GM12878 (cell line): Measurements from ENCODE around the gene DISC1. TPM values are rescaled to one million over a fixed set of nuclear protein-coding genes. Genes with fewer than 3 reads are reported as not detected.

Experiments
- ATAC-seq: fragments of 200-7000 bp; cut with Tn5 transposase; 3 replicates; pipeline ENCODE4 v1.9.1; 2020; ENCODE audit warnings: mild to moderate bottlenecking, moderate library complexity
- BruUV-seq: library from RNA; stranded (reverse); fragments of 400-500 nt; replicated peaks from 2 replicates; lab custom pipeline; 2021; lab: Mats Ljungman, UMichigan
- CTCF ChIA-PET: fragments of 300-600 bp; sonication (Branson Sonifier 250); formaldehyde crosslinking; extraction: SDS; loops from one replicate; lab custom pipeline; 2021; ENCODE audit warnings: inconsistent platforms; lab: Yijun Ruan, JAX
- POLR2A ChIA-PET: fragments of 350-600 bp; formaldehyde crosslinking; extraction: SDS; loops from one replicate; lab custom pipeline; 2021; ENCODE audit warnings: inconsistent platforms; lab: Charles Lee
- RAD21 ChIA-PET: fragments of 300-600 bp; sonication (Branson Sonifier 250); formaldehyde crosslinking; loops from one replicate; lab custom pipeline; 2023; ENCODE audit warnings: antibody characterized with exemption; ENCODE audit not compliant: unreplicated experiment; lab: Charles Lee
- SMC1A ChIA-PET: fragments of 300-600 bp; sonication (Branson Sonifier 250); formaldehyde crosslinking; loops from one replicate; lab custom pipeline; 2023; ENCODE audit not compliant: unreplicated experiment, uncharacterized antibody; lab: Charles Lee
- DNase-seq: peaks from one replicate; pipeline ENCODE4 v3.0.0-alpha.2; 2011; ENCODE audit warnings: low read depth, low spot score
- FAIRE-seq: peaks from 3 replicates; lab custom pipeline; 2011; peaks lifted over from hg19 to GRCh38; lab: Jason Lieb, UNC
- H2AFZ ChIP-seq: 2 replicates; pipeline ENCODE4 v1.6.0; 2011; ENCODE audit warnings: low read depth, low read length, control low read depth; ENCODE audit not compliant: control insufficient read depth
- H3K27ac ChIP-seq: 2 replicates; pipeline ENCODE4 v1.5.1; 2011; ENCODE audit warnings: control low read depth; ENCODE audit not compliant: control insufficient read depth, insufficient read depth
- H3K27me3 ChIP-seq, 2 experiments: replicated peaks in 1 of 2; 2 replicates each; pipeline versions ENCODE4 v1.6.0 to v1.6.1; 2011; ENCODE audit warnings: low read length in 1 of 2; ENCODE audit not compliant: control insufficient read depth in 2 of 2, insufficient read depth in 2 of 2
- H3K36me3 ChIP-seq, 2 experiments: 2 replicates each; pipeline ENCODE4 v1.5.1; 2011; ENCODE audit warnings: low read length in 1 of 2; ENCODE audit not compliant: control insufficient read depth in 2 of 2, insufficient read depth in 2 of 2
- H3K4me1 ChIP-seq: 2 replicates; pipeline ENCODE4 v1.6.1; 2011; ENCODE audit warnings: mild to moderate bottlenecking, low read length, moderate library complexity, mixed read lengths; ENCODE audit not compliant: control insufficient read depth, insufficient read depth
- H3K4me2 ChIP-seq: 2 replicates; pipeline ENCODE4 v1.6.0; 2011; ENCODE audit warnings: control low read depth; ENCODE audit not compliant: control insufficient read depth, insufficient read depth
- H3K4me3 ChIP-seq: fragments of 200-600 bp; sonication (generic); 2 replicates; pipeline ENCODE4 v1.5.1; 2016
- H3K79me2 ChIP-seq: 2 replicates; pipeline ENCODE4 v1.6.0; 2011; ENCODE audit warnings: low read length; ENCODE audit not compliant: control insufficient read depth, insufficient read depth
- H3K9ac ChIP-seq: 2 replicates; pipeline ENCODE4 v1.8.0; 2011; ENCODE audit warnings: low read length, control low read depth, mixed read lengths; ENCODE audit not compliant: control insufficient read depth, insufficient read depth
- H3K9me3 ChIP-seq: replicated peaks from 3 replicates; pipeline ENCODE4 v1.5.1; 2011; ENCODE audit warnings: mild to moderate bottlenecking, low read length; ENCODE audit not compliant: control insufficient read depth, insufficient read depth
- H4K20me1 ChIP-seq: 2 replicates; pipeline ENCODE4 v1.6.0; 2011; ENCODE audit not compliant: control insufficient read depth, insufficient read depth
- BCL11A ChIP-seq: IDR thresholded peaks from 2 replicates; pipeline ENCODE4 v1.6.1; 2011; ENCODE audit warnings: low read depth, low read length
- CHD1 ChIP-seq: IDR thresholded peaks from 2 replicates; pipeline ENCODE4 v1.6.1; 2012; ENCODE audit warnings: low read depth, low read length, improper control_type of control experiment
- CREB1 ChIP-seq: IDR thresholded peaks from 2 replicates; pipeline ENCODE4 v1.6.1; 2012; ENCODE audit warnings: low read depth, mild to moderate bottlenecking, inconsistent platforms
- CTCF ChIP-seq, 3 experiments: IDR thresholded peaks in 2 of 3; conservative IDR thresholded peaks in 1 of 3; 2 replicates each; pipeline ENCODE4 v1.5.1; 2011; ENCODE audit warnings: low read depth in 3 of 3, low read length in 3 of 3, mild to moderate bottlenecking in 3 of 3, control low read depth in 2 of 3, moderate library complexity in 2 of 3, inconsistent platforms in 1 of 3, mixed read lengths in 1 of 3; ENCODE audit not compliant: control insufficient read depth in 2 of 3, insufficient read depth in 1 of 3; ENCODE audit errors: extremely low read depth in 1 of 3
- IRF3 ChIP-seq: fragments of 450-650 bp; IDR thresholded peaks from 2 replicates; pipeline ENCODE4 v1.6.1; 2014; ENCODE audit warnings: mild to moderate bottlenecking
- KLF5 ChIP-seq: fragments of 450-650 bp; IDR thresholded peaks from 2 replicates; pipeline ENCODE4 v1.6.1; 2014; ENCODE audit warnings: mild to moderate bottlenecking; ENCODE audit not compliant: partially characterized antibody
- LARP7 ChIP-seq: fragments of 450-650 bp; IDR thresholded peaks from 2 replicates; pipeline ENCODE4 v1.6.1; 2017; ENCODE audit warnings: mild to moderate bottlenecking
- MEF2B ChIP-seq: fragments of 450-650 bp; IDR thresholded peaks from 2 replicates; pipeline ENCODE4 v1.6.1; 2018; ENCODE audit warnings: mild to moderate bottlenecking, moderate library complexity; ENCODE audit not compliant: partially characterized antibody, poor library complexity, severe bottlenecking
- MLLT1 ChIP-seq: fragments of 450-650 bp; IDR thresholded peaks from 2 replicates; pipeline ENCODE4 v1.6.1; 2016; ENCODE audit warnings: mild to moderate bottlenecking
- MYB ChIP-seq: fragments of 150-350 bp; IDR thresholded peaks from 2 replicates; pipeline ENCODE4 v1.6.1; 2014; ENCODE audit warnings: mild to moderate bottlenecking, low read depth, low read length, borderline replicate concordance
- NKRF ChIP-seq: fragments of 450-650 bp; conservative IDR thresholded peaks from 2 replicates; pipeline ENCODE4 v1.6.1; 2017; ENCODE audit warnings: mild to moderate bottlenecking, moderate library complexity
- NR2F1 ChIP-seq: fragments of 450-650 bp; conservative IDR thresholded peaks from 2 replicates; pipeline ENCODE4 v1.6.1; 2017; ENCODE audit warnings: mild to moderate bottlenecking
- PBX3 ChIP-seq: IDR thresholded peaks from 2 replicates; pipeline ENCODE4 v1.6.1; 2011; ENCODE audit warnings: mild to moderate bottlenecking, low read depth, low read length, moderate library complexity; ENCODE audit not compliant: insufficient replicate concordance
- POU2F2 ChIP-seq: IDR thresholded peaks from 3 replicates; pipeline ENCODE4 v1.6.1; 2011; ENCODE audit warnings: low read depth, mild to moderate bottlenecking, low read length, borderline replicate concordance
- RAD51 ChIP-seq: fragments of 450-650 bp; IDR thresholded peaks from 2 replicates; pipeline ENCODE4 v1.6.1; 2016; ENCODE audit warnings: moderate library complexity, mild to moderate bottlenecking, inconsistent platforms
- RELA ChIP-seq: fragments of 450-650 bp; IDR thresholded peaks from 2 replicates; pipeline ENCODE4 v1.8.0; 2014; ENCODE audit warnings: borderline replicate concordance; ENCODE audit not compliant: partially characterized antibody
- ZNF622 ChIP-seq: fragments of 450-650 bp; IDR thresholded peaks from 2 replicates; pipeline ENCODE4 v1.6.1; 2017; ENCODE audit warnings: mild to moderate bottlenecking, inconsistent platforms
- in situ Hi-C: fragments of 300-500 bp; cut with MboI; formaldehyde crosslinking; loops from 9 replicates; pipeline ENCODE4 v1.14.3; 2018; ENCODE audit warnings: mixed read lengths
- intact Hi-C: fragments of 100-400 bp; cut with micrococcal nuclease; formaldehyde crosslinking; loops from one replicate; pipeline ENCODE4 v1.14.2; 2022; ENCODE audit not compliant: unreplicated experiment
- polyA plus RNA-seq, 11 experiments: library from polyadenylated mRNA; depleted of rRNA in 4 of 11; unstranded in 6 of 11; stranded (reverse) in 5 of 11; fragments of >200 nt; fragmentation: Nextera tagmentation in 4 of 11; fragmentation: Illumina TruSeq in 1 of 11; extraction: Ambion mirVana in 4 of 11; extraction: Trizol in 1 of 11; gene quantifications; 1 replicate in 1 of 11; 2 replicates in 10 of 11; pipeline versions ENCODE4 v1.2.1 to v1.2.3, GENCODE V29; 2011 to 2016; ENCODE audit warnings: inconsistent platforms in 2 of 11, missing spikeins in 2 of 11, low read depth in 1 of 11
- total RNA-seq, 4 experiments: library from RNA; depleted of rRNA in 3 of 4; stranded (reverse); fragments of >200 nt in 3 of 4; fragmentation: Illumina TruSeq in 1 of 4; extraction: Trizol in 1 of 4; gene quantifications; 2 replicates each; pipeline versions ENCODE4 v1.2.1 to v1.2.3, GENCODE V29; 2013 to 2021

The DISC1 gene
- total and polyA plus RNA-seq, 10 of the 15 experiments (the other 5 are each of a cell fraction or from before 2014, with no cell fraction given) = 0.05 to 0.72 (median 0.19) TPM; not detected in 1

- no peak for TF ChIP-seq MLLT1
Measured at GRCh38 chr1:232029315-232029714, 402.7 kb downstream of the DISC1 start (continued).

GRCh38 chr1:232031156-232031555 lies 404.6 kb downstream of the DISC1 start:
- DNase-seq (no peak), ATAC-seq (no peak), FAIRE-seq (no peak)
- no peaks in the 10 kb centered on the region for H4K20me1 ChIP-seq
- ChIA-PET RAD21 (no interaction called here), SMC1A (no interaction called here), POLR2A (no interaction called here), CTCF (no interaction called here)
- H3K27ac ChIP-seq = no peak overlapping the region
- intact Hi-C loops = no loop called here
- no peaks in the 10 kb centered on the region for H3K79me2 ChIP-seq
- no peaks in the 10 kb centered on the region for H3K4me1 ChIP-seq
- no TSS peak for BruUV-seq
- H3K9me3 ChIP-seq = no peaks in the 10 kb centered on the region
- H3K4me2 ChIP-seq = no peak overlapping the region
- no peaks in the 10 kb centered on the region for H3K36me3 ChIP-seq
- no peak overlapping the region for H3K9ac ChIP-seq
- H3K27me3 ChIP-seq = no peaks in the 10 kb centered on the region
- in situ Hi-C loops = no loop called here
- no peak overlapping the region for H3K4me3 ChIP-seq
- no peak overlapping the region for H2AFZ ChIP-seq
- no peak for TF ChIP-seq LARP7
- TF ChIP-seq MYB = no peak
- no peak for TF ChIP-seq CTCF (IDR thresholded peaks at IDR 0.05 in 2 of 3, conservative IDR thresholded peaks at IDR 0.05 in 1 of 3; ENCODE audit: control insufficient read depth in 2 of 3, extremely low read depth in 1 of 3, insufficient read depth in 1 of 3, low read depth in 3 of 3, low read length in 3 of 3)
- TF ChIP-seq ZNF622 = no peak
- no peak for TF ChIP-seq RAD51
- no peak for TF ChIP-seq PBX3
- TF ChIP-seq MEF2B = no peak
- no peak for TF ChIP-seq KLF5
- TF ChIP-seq RELA = no peak
- TF ChIP-seq POU2F2 = no peak
- no peak for TF ChIP-seq NR2F1
- TF ChIP-seq BCL11A = no peak
- TF ChIP-seq NKRF = no peak
- no peak for TF ChIP-seq CREB1
- TF ChIP-seq IRF3 = no peak
- no peak for TF ChIP-seq CHD1
